ENCODE data around the gene MEGF8.

DNA sequence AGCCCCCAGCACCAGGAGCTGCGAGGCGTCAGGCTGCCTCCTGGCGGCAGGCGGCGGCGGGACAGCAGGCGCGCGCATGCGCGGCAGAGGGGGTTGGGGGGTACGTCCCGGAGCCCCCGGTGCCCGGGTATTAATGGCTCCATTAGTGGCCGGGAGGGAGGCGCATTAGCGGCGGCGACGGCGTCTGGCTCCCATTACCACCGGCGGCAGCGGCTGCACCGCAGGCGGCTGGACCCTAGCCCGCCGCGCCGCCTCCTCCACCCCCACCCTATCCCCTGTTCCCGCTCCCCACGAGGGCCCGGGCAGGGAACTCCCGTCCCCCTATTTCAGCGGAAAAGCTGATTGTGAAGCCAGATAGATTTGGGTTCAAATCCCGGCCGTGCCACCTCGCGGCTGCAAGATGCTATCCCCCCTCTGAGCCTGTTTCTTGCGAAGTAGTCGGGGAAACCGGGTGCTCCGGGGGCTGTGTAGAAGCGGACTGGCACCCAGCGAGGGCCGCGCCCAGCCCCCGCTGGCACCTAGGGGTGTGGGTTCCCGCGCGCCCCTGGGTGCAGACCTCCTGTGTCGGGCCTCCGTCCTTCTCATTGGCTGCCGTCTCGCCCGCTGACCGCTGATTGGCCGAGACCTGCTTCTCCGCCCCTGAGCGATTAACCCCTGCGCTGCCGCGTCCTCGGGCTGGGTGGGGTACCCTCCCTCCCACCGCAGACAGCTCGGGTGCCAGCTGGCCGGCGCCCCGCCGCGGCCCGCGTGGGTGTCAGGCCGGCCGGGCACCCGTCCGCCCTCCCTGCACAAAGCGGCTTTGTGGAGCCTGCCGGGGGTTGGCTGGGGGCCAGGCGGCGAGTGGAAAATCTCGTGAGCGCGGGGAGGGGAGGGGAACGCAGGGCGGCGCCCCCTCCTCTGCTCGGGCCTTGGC is 45.3 kb upstream of the MEGF8 start:
- TF ChIP-seq, protein P1, sequence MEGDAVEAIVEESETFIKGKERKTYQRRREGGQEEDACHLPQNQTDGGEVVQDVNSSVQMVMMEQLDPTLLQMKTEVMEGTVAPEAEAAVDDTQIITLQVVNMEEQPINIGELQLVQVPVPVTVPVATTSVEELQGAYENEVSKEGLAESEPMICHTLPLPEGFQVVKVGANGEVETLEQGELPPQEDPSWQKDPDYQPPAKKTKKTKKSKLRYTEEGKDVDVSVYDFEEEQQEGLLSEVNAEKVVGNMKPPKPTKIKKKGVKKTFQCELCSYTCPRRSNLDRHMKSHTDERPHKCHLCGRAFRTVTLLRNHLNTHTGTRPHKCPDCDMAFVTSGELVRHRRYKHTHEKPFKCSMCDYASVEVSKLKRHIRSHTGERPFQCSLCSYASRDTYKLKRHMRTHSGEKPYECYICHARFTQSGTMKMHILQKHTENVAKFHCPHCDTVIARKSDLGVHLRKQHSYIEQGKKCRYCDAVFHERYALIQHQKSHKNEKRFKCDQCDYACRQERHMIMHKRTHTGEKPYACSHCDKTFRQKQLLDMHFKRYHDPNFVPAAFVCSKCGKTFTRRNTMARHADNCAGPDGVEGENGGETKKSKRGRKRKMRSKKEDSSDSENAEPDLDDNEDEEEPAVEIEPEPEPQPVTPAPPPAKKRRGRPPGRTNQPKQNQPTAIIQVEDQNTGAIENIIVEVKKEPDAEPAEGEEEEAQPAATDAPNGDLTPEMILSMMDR (IDR thresholded peaks at IDR 0.05) = peak; percentile 79 to 95 (median 90)
- TF ChIP-seq POLR2A (IDR thresholded peaks at IDR 0.05) = peak in 1 of 3 donors; percentile 33
